GM19455 (cell line): ENCODE results near the gene SYT1.

Source experiments
- ATAC-seq: cut with Tn5 transposase; IDR thresholded peaks from one replicate; pipeline ENCODE4 v1.9.1; 2021; ENCODE audit not compliant: unreplicated experiment

SYT1 gene

DNA sequence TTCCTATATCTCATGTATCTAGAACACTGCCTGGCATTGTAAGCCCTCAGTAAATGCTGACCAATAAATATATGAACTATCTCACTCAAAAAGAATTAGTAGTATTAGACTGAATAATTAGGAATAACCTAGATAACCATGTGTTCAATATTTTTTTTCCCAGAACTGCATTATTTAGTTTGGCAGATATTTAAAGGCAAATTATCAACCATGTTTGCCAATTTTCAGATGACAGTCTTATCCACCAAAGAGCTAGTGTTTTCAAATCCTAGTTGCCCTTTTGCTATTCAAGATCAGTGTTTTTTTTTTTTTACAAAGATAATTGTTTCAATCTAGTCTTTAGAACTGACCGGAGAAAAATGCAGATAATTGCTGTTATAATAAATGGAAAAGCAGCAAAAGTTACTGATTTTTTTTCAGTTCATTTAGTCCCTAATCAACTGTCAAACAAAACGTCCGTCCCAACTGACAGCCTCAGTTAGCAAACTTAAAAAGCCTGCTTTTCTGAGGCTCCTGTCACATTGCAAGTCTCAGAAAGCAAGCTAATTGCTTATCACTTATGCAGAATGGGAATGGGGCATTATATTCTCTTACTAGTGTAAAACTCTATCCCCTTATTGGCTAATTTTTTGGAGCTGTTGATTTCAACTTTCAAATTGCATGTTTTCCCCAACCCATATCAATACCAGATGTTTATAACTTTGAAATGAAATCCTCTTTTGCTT is 623.0 kb downstream of the SYT1 start:
- no peak for ATAC-seq
